Heart left ventricle (tissue), 13 donors: ENCODE measurements around the gene BACE1-AS.

Experiments
- CTCF ChIP-seq, 12 donors: fragments of 200-600 bp; sonication (generic) in 4 of 12; IDR thresholded peaks; one replicate each; pipeline versions ENCODE4 v1.5.0 to v1.8.0; 2018 to 2022; ENCODE audit warnings: antibody characterized with exemption in 12 of 12, mild to moderate bottlenecking in 5 of 12
- POLR2A ChIP-seq, 2 donors: fragments of 450-650 bp; IDR thresholded peaks; one replicate each; pipeline ENCODE4 v1.6.1; 2017; ENCODE audit warnings: antibody characterized with exemption in 2 of 2, mild to moderate bottlenecking in 2 of 2, moderate library complexity in 2 of 2
- donor health status: ischemic (EF 13 %, LVEDD 7.1; RV severe dilation, severe dysfunction).
- donor health status: DM: no; HTN: yes; CAD: no.
- donor health status: DM: no; HTN: no; CAD: no.
- donor health status: ischemic (EF 25% LVEDD 6.9; RV normal size, moderate dysfunction).
- donor health status: ischemic (EF 25% LVEDD 5.7; RV mildly dilated, moderate dysfunction).
- donor health status: ischemic (EF 35%, LVEDD 5.7; RV mildly dilated, moderate dysfunction).
- donor health status: nonischemic (EF 11% LVEDD 7.7; RV severe dilation, severe dysfunction).
- donor health status: DM: yes; HTN: yes; CAD: no.
- donor health status: PGD.
- donor health status: ischemic (EF 29% LVEDD 5.4; RV normal size, mild dysfunction).
- donor health status: nonischemic (EF 23%, LVEDD 6.1; RV moderate dilation, normal function).

GRCh38 chr11:117318738-117319137 is 27.6 kb downstream of the BACE1-AS start:
- no peak for TF ChIP-seq POLR2A (IDR thresholded peaks at IDR 0.05)
- TF ChIP-seq CTCF (IDR thresholded peaks at IDR 0.05) = no peak
